Endothelial cell of umbilical vein (primary cell): Measurements from ENCODE around the gene VAV2.

Experiments used
- EZH2 ChIP-seq: IDR thresholded peaks from 2 replicates; pipeline ENCODE4 v1.6.1; 2012; ENCODE audit warnings: borderline replicate concordance, low read depth, mild to moderate bottlenecking, moderate library complexity, low read length, inconsistent platforms; ENCODE audit not compliant: severe bottlenecking
- JUN ChIP-seq: IDR thresholded peaks from 2 replicates; pipeline ENCODE4 v1.6.1; 2011; ENCODE audit warnings: borderline replicate concordance, low read depth; ENCODE audit not compliant: insufficient read length, insufficient read depth
- MYC ChIP-seq: IDR thresholded peaks from one replicate; pipeline ENCODE4 v1.6.1; 2011; ENCODE audit warnings: mild to moderate bottlenecking, low read depth, low read length
- POLR2A ChIP-seq: IDR thresholded peaks from 2 replicates; pipeline ENCODE4 v1.6.1; 2012; ENCODE audit warnings: low read depth, mild to moderate bottlenecking, control low read depth, low read length
- POLR2AphosphoS5 ChIP-seq: IDR thresholded peaks from 2 replicates; pipeline ENCODE4 v1.6.1; 2012; ENCODE audit warnings: low read depth, mild to moderate bottlenecking, control low read depth, low read length, moderate library complexity; ENCODE audit not compliant: insufficient read depth
- TF ChIP-seq, protein P1 (sequence below), 2 donors: IDR thresholded peaks; 1 replicate in 1 of 2; 2 replicates in 1 of 2; pipeline ENCODE4 v1.5.1; 2011; ENCODE audit warnings: low read length in 2 of 2, mild to moderate bottlenecking in 2 of 2, moderate library complexity in 2 of 2, control low read depth in 1 of 2, inconsistent platforms in 1 of 2, low read depth in 1 of 2; ENCODE audit not compliant: insufficient read depth in 1 of 2; ENCODE audit errors: extremely low read depth in 1 of 2
- TF ChIP-seq, protein P2 (sequence below): IDR thresholded peaks from 2 replicates; pipeline ENCODE4 v1.6.1; 2011; ENCODE audit not compliant: insufficient read depth, insufficient read length

DNA sequence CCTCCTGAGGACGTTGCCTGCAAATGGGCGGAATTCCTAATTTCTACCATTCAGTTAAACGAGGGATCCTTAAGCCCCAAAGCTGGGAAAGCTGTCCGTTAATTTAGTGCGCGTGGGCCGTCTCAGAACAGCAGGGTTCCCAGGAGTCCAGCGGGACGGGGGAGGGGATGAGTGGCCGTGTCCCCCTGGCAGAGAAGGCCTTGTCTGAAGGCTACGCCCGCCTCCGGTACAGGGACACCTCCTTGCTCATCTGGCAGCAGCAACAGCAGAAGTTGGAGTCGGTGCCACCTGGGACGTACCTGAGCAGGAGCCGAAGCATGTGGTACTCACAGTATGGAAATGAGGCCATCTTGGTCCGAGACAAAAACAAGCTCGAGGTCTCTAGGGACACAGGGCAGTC lies 34.5 kb upstream of the VAV2 start:
- TF ChIP-seq, protein P1, sequence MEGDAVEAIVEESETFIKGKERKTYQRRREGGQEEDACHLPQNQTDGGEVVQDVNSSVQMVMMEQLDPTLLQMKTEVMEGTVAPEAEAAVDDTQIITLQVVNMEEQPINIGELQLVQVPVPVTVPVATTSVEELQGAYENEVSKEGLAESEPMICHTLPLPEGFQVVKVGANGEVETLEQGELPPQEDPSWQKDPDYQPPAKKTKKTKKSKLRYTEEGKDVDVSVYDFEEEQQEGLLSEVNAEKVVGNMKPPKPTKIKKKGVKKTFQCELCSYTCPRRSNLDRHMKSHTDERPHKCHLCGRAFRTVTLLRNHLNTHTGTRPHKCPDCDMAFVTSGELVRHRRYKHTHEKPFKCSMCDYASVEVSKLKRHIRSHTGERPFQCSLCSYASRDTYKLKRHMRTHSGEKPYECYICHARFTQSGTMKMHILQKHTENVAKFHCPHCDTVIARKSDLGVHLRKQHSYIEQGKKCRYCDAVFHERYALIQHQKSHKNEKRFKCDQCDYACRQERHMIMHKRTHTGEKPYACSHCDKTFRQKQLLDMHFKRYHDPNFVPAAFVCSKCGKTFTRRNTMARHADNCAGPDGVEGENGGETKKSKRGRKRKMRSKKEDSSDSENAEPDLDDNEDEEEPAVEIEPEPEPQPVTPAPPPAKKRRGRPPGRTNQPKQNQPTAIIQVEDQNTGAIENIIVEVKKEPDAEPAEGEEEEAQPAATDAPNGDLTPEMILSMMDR (IDR thresholded peaks at IDR 0.05; ENCODE audit: extremely low read depth in 1 of 2, insufficient read depth in 1 of 2, low read depth in 1 of 2, low read length in 2 of 2): no peak
- TF ChIP-seq, protein P2, sequence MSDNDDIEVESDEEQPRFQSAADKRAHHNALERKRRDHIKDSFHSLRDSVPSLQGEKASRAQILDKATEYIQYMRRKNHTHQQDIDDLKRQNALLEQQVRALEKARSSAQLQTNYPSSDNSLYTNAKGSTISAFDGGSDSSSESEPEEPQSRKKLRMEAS: no peak
- TF ChIP-seq EZH2: no peak
- TF ChIP-seq MYC: no peak
- TF ChIP-seq POLR2A: no peak
- TF ChIP-seq POLR2AphosphoS5: no peak
- TF ChIP-seq JUN: no peak
